Stimulated activated memory B cell treated with anti-CD40 and anti-IgM and Interleukin-4, amounts not matched to agents 10 μg/mL and 1 μg/mL and 100 μg/mL, for 72 hours (primary cell): ENCODE measurements around the gene EPHA10.
"Not testable (repeated sequence)": the region's sequence is repeated elsewhere in the genome, so short reads cannot be mapped to it uniquely, and the experiment has no call there.

Experiments
- ATAC-seq: fragments of 150-1000 bp; cut with Tn5 transposase; 2 replicates; pipeline ENCODE4 v1.10.0; 2021
- H3K27ac Mint-ChIP-seq: one replicate; pipeline ENCODE4 v1.8.0; 2022; ENCODE audit warnings: mild to moderate bottlenecking, mixed read lengths
- H3K27me3 Mint-ChIP-seq: one replicate; pipeline ENCODE4 v1.8.0; 2022; ENCODE audit warnings: mixed read lengths
- H3K36me3 Mint-ChIP-seq: one replicate; pipeline ENCODE4 v1.8.0; 2022; ENCODE audit warnings: mixed read lengths
- H3K4me1 Mint-ChIP-seq: one replicate; pipeline ENCODE4 v1.8.0; 2022; ENCODE audit warnings: mixed read lengths
- H3K4me3 Mint-ChIP-seq: one replicate; pipeline ENCODE4 v1.8.0; 2022; ENCODE audit warnings: mild to moderate bottlenecking, moderate library complexity, mixed read lengths
- H3K9me3 Mint-ChIP-seq: one replicate; pipeline ENCODE4 v1.8.0; 2022; ENCODE audit warnings: mixed read lengths

Gene EPHA10

DNA sequence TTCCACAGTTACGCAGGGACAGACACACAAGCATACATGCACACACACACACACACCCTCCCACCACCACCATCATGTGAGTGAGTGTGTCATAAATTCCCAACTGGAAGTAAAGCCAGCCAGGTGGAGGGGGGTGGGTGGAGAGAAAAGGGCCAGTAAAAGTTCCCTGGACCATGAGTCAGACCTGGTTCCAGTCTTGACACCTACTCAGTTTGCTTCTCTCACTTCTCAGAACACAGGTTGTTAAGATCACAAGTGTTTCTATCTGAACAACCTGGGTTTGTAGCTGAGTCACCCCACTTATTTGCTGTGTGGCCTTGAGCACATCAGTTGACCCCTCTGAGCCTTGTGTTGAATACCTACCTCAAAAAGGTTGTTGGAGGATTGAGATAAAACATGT, 9.6 kb downstream of the EPHA10 start:
- H3K36me3 Mint-ChIP-seq: no peaks in the 10 kb centered on the region
- no peaks in the 10 kb centered on the region for H3K9me3 Mint-ChIP-seq
- peak; percentile 64 for ATAC-seq
- H3K27ac Mint-ChIP-seq: no peak overlapping the region
- H3K4me1 Mint-ChIP-seq: peaks cover 8% of the 10 kb centered on the region
- peaks cover 36% of the 10 kb centered on the region for H3K27me3 Mint-ChIP-seq
- H3K4me3 Mint-ChIP-seq: no peak overlapping the region

DNA sequence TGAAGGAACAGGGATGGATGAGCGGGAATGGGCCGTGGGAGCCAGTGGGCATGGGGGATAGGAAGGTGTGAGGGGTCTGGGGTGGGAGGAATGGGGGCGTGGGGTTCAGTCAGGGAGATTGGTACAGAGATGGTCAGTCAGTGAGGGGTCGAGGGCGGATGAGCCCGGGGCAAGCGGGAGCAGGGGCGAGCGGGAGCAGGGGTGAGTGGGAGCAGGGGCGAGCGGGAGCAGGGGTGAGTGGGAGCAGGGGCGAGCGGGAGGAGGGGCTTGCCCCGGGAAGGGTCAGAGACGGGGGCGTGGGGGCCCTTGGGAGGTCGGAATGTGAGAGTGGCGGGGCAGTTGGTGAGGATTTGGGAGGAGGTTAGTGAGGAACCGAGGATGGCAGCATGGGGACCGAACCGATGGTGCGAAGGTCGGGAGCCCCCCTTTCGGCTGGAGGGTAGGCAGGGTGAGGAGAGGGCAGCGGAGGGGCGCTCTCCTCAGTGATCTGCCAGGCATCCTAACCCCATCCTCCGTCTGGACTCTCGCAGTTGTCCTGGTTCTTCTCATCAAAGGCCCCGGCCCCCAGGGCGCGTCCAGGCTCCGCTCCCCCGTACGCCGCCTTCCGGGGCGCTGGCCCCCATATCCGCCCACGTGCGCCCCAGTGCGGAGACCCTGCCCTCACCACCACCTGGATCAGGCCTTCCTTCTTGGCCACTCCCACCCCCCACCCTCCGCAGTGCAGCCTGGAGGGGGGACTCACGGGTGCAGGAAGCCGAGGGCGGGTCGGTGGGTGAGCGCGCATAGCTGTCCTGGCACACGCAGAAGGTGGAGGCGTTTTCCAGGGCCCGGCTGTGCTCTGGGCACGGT, 11.2 kb downstream of the EPHA10 start:
- H3K9me3 Mint-ChIP-seq: no peaks in the 10 kb centered on the region
- no peak for ATAC-seq
- H3K27ac Mint-ChIP-seq: no peak overlapping the region
- H3K36me3 Mint-ChIP-seq: no peaks in the 10 kb centered on the region
- H3K27me3 Mint-ChIP-seq: peaks cover 52% of the 10 kb centered on the region
- peak overlapping the region; percentile 32 for H3K4me3 Mint-ChIP-seq
- H3K4me1 Mint-ChIP-seq: peaks cover 8% of the 10 kb centered on the region

DNA sequence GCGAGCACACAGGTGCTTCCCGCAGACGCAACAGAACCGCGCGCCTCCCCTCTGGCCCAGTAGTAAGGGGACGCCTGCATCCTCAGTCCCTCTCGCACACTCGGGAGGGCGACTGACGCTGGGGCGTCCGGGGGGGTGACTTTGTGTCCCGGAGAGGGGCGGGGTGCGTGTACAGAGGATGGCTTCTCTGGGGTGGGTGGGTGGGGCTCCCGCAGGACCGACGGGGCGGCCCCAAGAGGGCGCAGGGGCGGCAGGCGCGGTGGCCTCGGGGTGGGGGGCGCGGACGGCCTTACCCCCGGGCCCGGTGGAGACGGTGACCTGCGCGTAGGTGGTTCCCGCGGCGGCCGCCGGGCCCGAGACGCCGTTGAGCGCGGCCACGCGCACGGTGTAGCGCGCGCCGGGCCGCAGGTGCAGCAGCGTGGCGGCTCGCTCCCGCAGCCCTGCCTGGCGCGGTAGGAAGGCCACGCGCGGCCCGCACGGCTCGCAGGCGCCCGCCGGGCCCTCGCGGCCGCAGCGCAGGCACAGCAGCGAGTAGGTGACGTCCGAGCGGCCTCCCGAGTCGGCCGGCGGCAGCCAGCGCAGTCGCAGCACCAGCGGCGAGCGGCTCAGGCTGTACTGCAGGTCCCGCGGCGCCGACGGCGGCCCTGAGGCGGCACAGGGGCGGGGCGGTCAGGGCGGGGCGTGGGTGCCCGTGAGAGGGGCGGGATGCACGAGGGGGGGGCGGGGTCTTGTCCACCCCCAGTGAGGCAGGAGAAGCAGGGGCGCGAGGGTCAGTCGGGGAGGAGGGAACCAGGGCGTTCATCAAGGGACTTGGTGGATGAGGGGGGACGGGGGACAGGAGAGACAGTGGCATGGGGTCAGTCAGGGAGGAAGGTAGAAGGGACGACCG, 12.1 kb downstream of the EPHA10 start:
- Mint-ChIP-seq H3K4me3 (peak overlapping the region; percentile 75), H3K36me3 (no peaks in the 10 kb centered on the region), H3K4me1 (peaks cover 8% of the 10 kb centered on the region), H3K27me3 (peaks cover 59% of the 10 kb centered on the region), H3K9me3 (no peaks in the 10 kb centered on the region), H3K27ac (peak overlapping the region; percentile 46)
- ATAC-seq: peak; percentile 69

DNA sequence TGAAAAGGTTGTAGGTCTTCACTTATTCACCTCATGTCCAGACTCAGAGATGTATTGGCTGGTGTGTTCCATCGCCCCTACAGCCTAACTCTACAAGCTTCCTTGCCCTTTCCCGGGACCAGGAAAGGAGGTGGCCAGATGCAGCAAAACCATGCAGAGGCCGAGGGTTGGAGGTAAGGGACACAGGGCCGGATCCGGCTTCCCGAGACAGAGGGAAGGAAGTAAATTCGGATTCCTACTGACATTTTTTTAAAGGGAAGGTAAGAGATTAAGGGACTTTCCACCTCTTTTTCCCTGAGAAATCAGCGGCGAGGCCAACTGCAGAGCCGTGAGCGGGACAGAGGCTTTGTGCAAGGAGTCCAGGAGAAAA, 12.7 kb downstream of the EPHA10 start:
- no peak for ATAC-seq
- Mint-ChIP-seq H3K27me3 (peaks cover 65% of the 10 kb centered on the region), H3K9me3 (no peaks in the 10 kb centered on the region), H3K4me3 (peak overlapping the region; percentile 75), H3K36me3 (no peaks in the 10 kb centered on the region), H3K4me1 (peaks cover 8% of the 10 kb centered on the region), H3K27ac (peak overlapping the region; percentile 46)

DNA sequence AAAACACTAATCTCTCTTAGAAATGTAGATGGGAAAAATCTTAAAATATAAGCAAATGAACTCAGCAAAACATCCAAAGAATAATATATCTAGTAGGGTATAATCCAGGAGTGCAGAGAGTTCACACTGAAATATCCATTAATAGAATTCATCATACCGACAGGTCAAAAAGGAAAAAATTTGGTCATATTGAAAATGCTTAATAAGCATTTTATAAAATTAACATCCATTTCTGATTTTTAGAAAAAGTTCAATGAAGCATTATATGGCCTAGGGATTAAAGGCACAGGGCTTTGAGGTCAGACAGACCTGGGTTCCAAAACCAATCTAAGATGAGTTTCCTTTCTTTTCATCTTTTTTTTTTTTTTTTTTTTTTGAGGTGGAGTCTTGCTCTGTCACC, 16.4 kb downstream of the EPHA10 start:
- no peak overlapping the region for H3K27ac Mint-ChIP-seq

DNA sequence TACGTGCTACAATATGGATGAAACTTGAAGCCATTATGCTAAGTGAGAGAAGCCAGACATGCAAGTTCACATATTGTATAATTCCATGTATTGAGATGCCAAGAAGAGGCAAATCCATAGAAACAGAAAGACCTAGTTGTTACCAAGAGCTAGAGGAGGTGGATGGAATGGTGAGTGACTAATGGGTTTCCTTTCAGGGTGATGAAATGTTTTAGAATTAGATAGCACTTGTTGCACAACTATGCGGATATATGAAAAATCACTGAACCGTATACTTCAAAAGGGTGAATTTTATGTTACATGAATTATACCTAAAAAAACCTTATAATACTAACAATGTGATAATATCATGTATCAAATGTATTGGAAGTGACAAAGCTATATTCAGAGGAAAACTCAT, 18.1 kb downstream of the EPHA10 start:
- no peaks in the 10 kb centered on the region for H3K4me1 Mint-ChIP-seq
- no peak for ATAC-seq
- H3K36me3 Mint-ChIP-seq: peaks cover 5% of the 10 kb centered on the region
- H3K4me3 Mint-ChIP-seq: no peak overlapping the region
- peaks cover 68% of the 10 kb centered on the region for H3K27me3 Mint-ChIP-seq
- peaks cover 5% of the 10 kb centered on the region for H3K9me3 Mint-ChIP-seq
- H3K27ac Mint-ChIP-seq: no peak overlapping the region

More for the DNA sequence above, 16.4 kb downstream of the EPHA10 start:
- peaks cover 72% of the 10 kb centered on the region for H3K27me3 Mint-ChIP-seq
- no peak overlapping the region for H3K4me3 Mint-ChIP-seq
- H3K4me1 Mint-ChIP-seq: peaks cover 6% of the 10 kb centered on the region
- H3K9me3 Mint-ChIP-seq: peaks cover 4% of the 10 kb centered on the region
- ATAC-seq: no peak
- peaks cover 5% of the 10 kb centered on the region for H3K36me3 Mint-ChIP-seq

DNA sequence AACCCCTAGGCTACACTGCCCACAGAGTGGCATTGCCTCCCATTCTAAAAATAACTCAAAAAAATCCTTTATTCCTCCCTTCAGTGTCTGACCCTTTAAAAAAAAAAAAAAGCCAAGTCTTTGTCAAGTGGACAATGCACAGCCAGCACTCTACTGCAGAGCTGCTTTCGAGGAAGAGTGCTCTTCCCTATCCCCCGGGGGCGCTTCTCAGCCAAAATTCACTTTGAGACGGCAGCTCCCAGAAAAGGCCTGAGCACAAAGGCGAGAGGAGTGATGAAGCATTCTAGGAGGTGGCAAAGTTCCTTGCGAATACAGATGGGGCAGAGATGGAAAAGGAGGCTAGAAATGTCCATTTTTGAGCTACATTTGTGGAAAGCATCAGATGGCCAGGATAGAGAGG, 23.3 kb downstream of the EPHA10 start:
- Mint-ChIP-seq H3K4me1 (no peaks in the 10 kb centered on the region), H3K36me3 (peaks cover 8% of the 10 kb centered on the region), H3K27ac (no peak overlapping the region), H3K9me3 (peaks cover 11% of the 10 kb centered on the region), H3K27me3 (peaks cover 52% of the 10 kb centered on the region), H3K4me3 (no peak overlapping the region)
- no peak for ATAC-seq

DNA sequence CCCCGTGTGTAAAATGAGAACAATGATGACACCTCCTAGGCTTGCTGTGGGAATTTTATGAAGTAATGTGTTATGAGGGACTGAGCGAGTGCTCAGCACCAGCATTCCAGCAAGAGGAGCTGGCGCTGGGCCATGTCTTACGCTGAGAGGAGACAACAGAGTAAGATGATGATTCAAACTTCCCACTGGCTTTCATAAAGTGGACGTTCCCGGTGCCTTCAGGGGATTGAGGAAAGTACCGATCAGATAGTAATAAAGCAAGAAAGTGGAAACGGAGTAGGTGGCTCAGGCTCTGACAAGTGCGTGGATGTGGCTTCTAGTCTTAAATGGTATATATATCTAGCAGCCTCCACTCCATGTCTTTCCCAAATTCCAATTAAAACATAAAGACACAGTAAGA, 23.8 kb downstream of the EPHA10 start:
- H3K9me3 Mint-ChIP-seq: peaks cover 9% of the 10 kb centered on the region
- no peak for ATAC-seq
- H3K4me1 Mint-ChIP-seq: no peaks in the 10 kb centered on the region
- H3K36me3 Mint-ChIP-seq: peaks cover 5% of the 10 kb centered on the region
- H3K27me3 Mint-ChIP-seq: peaks cover 47% of the 10 kb centered on the region
- no peak overlapping the region for H3K4me3 Mint-ChIP-seq
- H3K27ac Mint-ChIP-seq: no peak overlapping the region

DNA sequence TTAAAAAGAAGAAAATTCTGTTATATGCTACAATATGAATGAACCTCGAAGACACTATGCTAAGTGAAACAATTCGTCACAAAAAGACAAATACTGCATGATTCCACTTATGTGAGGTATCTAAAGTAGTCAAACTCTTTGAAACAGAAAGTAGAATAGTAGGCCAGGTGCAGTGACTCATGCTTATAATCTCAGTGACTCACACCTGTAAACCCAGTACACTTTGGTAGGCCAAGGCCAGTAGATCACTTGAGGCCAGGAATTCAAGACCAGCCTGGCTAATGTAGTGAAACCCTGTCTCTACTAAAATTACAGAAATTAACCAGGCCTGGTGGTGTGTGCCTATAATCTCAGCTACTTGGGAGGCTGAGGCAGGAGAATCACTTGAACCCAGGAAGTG, 25.7 kb downstream of the EPHA10 start:
- Mint-ChIP-seq H3K27ac (no peak overlapping the region), H3K27me3 (peaks cover 66% of the 10 kb centered on the region), H3K4me1 (no peaks in the 10 kb centered on the region), H3K4me3 (no peak overlapping the region), H3K9me3 (peaks cover 9% of the 10 kb centered on the region), H3K36me3 (peaks cover 5% of the 10 kb centered on the region)
- ATAC-seq: no peak

DNA sequence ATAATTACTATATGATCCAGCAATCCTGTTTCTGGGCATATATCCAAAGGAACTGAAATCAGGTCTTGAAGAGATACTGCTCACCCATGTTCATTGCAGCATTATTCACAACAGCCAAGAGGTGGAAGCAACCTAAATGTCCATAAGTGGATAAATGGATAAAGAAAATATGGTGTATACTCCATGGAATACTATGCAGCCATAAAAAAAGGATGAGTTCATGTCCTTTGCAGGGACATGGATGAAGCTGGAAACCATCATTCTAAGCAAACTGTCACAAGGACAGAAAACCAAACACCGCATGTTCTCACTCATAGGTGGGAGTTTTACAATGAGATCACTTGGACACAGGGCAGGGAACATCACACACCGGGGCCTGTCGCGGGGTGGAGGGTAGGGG, 26.3 kb downstream of the EPHA10 start:
- H3K9me3 Mint-ChIP-seq, ATAC-seq, H3K4me1 Mint-ChIP-seq, H3K36me3 Mint-ChIP-seq, H3K4me3 Mint-ChIP-seq, H3K27ac Mint-ChIP-seq: not testable (repeated sequence)
- peaks cover 72% of the 10 kb centered on the region for H3K27me3 Mint-ChIP-seq

DNA sequence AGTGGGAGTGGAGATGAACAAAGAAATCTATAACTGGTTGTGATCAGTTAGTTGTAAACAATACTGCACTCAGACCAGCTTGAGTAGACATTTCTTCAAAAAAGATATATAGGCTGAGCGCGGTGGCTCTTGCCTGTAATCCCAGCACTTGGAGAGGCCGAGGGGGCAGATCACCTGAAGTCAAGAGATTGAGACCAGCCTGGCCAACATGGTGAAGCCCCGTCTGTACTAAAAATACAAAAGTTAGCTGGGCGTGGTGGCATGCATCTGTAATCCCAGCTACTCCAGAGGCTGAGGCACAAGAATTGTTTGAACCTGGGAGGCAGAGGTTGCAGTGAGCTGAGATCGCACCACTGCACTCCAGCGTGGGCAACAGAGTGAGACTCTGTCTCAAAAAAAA, 26.9 kb downstream of the EPHA10 start:
- not testable (repeated sequence) for H3K36me3 Mint-ChIP-seq, H3K4me3 Mint-ChIP-seq, H3K4me1 Mint-ChIP-seq, H3K9me3 Mint-ChIP-seq, H3K27ac Mint-ChIP-seq, ATAC-seq
- H3K27me3 Mint-ChIP-seq: peaks cover 73% of the 10 kb centered on the region

DNA sequence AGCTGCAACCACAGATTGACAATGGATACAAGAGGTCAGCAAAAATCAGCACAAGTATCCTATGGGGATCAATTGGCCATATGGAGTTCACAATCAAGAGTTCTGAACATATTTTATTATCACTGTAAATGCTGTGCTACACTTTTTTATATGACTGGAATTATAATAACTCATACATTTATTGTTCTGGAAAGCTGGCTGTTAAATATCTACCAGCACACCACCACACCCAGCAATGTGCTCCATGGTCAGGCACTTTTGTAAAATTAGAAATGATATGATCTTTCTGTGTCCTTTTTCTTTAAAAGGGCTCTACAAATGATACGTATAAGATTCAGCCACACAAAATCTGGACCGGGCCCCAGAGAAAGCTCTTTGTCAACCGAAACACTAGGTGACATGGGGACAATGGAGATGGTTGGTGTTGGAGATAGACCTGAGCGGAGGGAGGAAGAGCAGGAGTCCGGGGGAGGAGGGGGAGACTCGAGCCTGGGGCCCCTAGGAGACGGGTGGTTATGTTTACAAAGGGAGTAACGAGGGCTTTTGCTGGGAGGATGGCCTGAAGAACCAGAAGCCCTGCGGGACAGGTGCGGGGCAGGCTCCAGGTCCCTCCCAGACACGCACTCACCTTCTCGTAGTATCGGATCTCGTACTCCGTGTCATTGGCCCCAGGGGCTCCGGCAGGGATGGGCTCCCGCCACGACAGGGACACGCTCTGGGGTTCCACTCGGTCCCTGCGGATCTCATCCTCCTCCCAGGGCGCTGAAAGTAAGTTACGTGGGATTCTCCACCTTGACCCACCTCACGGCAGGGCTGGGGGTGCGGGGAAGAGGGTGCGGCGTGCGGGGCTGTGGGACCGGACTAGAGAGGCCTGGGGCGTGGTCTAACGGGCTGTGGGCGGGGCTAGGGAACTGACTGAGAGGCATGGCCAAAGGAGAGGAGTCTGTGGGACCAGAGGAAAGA, 30.0 kb downstream of the EPHA10 start:
- peaks cover 4% of the 10 kb centered on the region for H3K9me3 Mint-ChIP-seq
- no peak overlapping the region for H3K27ac Mint-ChIP-seq
- no peaks in the 10 kb centered on the region for H3K4me1 Mint-ChIP-seq
- peaks cover 48% of the 10 kb centered on the region for H3K27me3 Mint-ChIP-seq
- peaks cover 5% of the 10 kb centered on the region for H3K36me3 Mint-ChIP-seq
- ATAC-seq: no peak
- H3K4me3 Mint-ChIP-seq: no peak overlapping the region

DNA sequence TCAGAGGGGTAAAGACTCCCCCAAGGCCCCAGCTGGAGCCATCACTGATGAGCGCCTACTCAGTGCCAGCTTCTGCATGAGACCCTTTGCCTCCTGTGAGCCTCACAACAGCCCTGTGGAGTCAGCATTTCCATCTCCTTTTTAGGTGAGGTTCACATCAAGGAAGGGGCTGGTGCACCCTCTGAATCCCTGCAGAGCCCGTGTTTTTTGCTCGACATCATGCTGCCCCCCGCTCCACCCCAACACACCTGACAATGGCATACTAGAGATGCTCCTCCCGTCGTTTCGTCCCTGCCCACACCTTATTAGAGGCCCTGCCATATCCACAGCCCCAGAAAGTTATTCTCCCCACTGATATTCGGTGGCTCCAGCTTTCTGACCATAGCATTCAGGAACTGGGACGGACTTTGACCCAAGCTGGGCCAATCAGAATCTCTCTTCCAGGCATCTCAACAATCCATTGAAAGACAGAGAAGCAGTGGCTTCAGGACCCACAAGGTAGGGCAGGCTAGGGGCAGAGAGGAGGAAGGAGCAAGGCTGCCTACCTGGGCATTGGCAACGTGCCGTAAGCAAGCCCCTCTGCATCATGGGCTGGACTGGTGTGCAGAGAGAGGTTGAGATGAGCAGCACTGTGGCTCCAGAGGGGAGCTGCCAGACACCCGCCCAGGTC, 32.7 kb downstream of the EPHA10 start:
- H3K27me3 Mint-ChIP-seq: peaks cover 52% of the 10 kb centered on the region

DNA sequence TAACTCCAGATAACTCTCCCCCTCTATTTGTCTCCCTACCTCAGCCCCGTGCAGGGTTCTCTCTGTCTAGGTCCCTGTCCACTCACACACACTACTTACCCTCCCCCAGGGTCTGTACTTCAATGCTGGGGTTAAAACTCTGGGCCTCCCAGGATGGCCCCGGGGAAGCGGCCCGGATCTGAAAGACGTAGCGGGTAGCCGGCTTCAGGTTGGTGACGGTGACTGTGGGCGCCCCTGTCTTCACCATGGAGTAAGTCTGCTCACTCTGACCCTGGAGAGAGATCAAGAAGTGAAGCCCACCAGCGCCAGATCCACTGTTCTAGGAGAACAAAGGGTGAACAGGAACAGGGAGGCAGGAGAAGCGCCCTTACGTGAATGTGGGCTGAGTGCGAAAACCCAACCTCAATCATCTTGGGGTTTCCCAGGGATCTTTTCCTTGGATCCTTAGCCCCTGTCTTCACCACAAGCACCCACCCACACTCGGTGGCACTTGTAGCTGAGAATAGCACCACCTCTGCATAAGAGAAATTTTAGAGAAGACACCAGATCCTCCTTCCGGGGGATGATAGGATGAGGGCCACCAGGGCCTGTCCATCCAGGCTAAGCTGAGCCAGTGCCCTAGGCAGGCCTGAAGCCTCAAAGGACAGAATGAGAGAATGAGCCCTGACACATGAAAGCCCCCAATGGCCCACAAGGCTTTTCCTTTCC, 33.5 kb downstream of the EPHA10 start:
- H3K27me3 Mint-ChIP-seq: peaks cover 46% of the 10 kb centered on the region
- H3K36me3 Mint-ChIP-seq: no peaks in the 10 kb centered on the region
- no peaks in the 10 kb centered on the region for H3K9me3 Mint-ChIP-seq
- no peaks in the 10 kb centered on the region for H3K4me1 Mint-ChIP-seq
- H3K4me3 Mint-ChIP-seq: no peak overlapping the region
- no peak for ATAC-seq
- no peak overlapping the region for H3K27ac Mint-ChIP-seq

More for the DNA sequence above, 32.7 kb downstream of the EPHA10 start:
- no peaks in the 10 kb centered on the region for H3K4me1 Mint-ChIP-seq
- no peak overlapping the region for H3K4me3 Mint-ChIP-seq
- no peak for ATAC-seq
- H3K9me3 Mint-ChIP-seq: peaks cover 3% of the 10 kb centered on the region
- no peak overlapping the region for H3K27ac Mint-ChIP-seq
- peaks cover 3% of the 10 kb centered on the region for H3K36me3 Mint-ChIP-seq
